Measurements from ENCODE around the gene PKP2.

DNA sequence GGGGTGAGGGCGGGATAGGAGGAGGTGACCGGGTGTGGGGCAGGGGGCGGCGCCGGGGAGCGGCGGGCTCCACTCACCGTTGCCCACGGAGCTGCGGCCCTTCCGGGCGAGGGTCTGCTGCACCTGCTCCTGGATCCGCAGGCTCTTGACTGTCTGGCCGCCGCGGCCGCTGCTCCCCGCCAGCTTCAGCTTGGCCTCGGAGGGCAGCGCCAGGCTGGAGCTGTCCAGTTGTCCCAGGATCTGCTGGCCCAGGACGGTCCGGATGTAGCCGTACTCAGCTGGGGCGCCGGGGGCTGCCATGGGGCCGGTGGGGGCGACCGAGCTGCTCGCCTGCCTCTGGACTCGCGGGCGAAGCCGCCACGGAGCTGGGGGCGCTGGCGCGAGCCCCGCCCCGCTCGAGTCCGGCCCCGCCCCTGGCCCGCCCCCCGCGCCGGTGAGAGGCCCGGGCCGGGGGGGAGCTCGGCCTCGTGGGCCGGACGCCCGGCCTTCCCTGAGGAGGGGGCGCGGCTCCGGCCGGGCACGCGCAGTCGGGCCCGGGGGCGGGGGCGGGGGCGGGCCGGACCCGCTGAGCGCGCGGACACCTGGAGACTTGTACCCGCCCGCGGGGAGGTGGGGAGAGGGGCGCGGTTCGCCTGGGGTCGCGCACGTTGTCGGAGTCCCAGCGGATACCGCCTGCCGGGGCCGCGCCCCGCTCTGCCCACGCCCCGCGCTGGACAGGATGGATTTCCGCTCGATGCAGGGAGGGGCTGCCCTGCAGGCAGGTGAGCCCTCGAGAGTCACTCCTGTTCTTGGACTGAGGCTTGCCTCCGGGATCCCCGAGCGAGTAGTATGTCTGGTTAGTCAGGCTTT, at the start of gene PKP2:
- TF ChIP-seq POLR2A (IDR thresholded peaks at IDR 0.05) (no peak), POLR2AphosphoS5 (IDR thresholded peaks at IDR 0.05; ENCODE audit: insufficient read depth in 1 of 2, low read depth in 1 of 2) (no peak)
- TF ChIP-seq, protein P1, sequence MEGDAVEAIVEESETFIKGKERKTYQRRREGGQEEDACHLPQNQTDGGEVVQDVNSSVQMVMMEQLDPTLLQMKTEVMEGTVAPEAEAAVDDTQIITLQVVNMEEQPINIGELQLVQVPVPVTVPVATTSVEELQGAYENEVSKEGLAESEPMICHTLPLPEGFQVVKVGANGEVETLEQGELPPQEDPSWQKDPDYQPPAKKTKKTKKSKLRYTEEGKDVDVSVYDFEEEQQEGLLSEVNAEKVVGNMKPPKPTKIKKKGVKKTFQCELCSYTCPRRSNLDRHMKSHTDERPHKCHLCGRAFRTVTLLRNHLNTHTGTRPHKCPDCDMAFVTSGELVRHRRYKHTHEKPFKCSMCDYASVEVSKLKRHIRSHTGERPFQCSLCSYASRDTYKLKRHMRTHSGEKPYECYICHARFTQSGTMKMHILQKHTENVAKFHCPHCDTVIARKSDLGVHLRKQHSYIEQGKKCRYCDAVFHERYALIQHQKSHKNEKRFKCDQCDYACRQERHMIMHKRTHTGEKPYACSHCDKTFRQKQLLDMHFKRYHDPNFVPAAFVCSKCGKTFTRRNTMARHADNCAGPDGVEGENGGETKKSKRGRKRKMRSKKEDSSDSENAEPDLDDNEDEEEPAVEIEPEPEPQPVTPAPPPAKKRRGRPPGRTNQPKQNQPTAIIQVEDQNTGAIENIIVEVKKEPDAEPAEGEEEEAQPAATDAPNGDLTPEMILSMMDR (IDR thresholded peaks at IDR 0.05) = no peak

All from vagina (tissue), 2 donors.